Neural cell (in vitro differentiated cells): ENCODE measurements around the gene MAML2.

Experiments used
- CTCF ChIP-seq: fragments of 450-650 bp; IDR thresholded peaks from 2 replicates; pipeline ENCODE4 v1.5.1; 2014; ENCODE audit warnings: antibody characterized with exemption, mild to moderate bottlenecking, moderate library complexity; ENCODE audit not compliant: poor library complexity, severe bottlenecking
- EZH2 ChIP-seq: fragments of 200-600, 300-800 bp; shearing (Covaris generic), sonication (generic); IDR thresholded peaks from 2 replicates; pipeline ENCODE4 v1.6.1; 2014; ENCODE audit warnings: antibody characterized with exemption, low read length, borderline replicate concordance, mild to moderate bottlenecking; ENCODE audit not compliant: insufficient read depth, poor library complexity, severe bottlenecking
- MXI1 ChIP-seq: fragments of 450-650 bp; conservative IDR thresholded peaks from 2 replicates; pipeline ENCODE4 v1.6.1; 2014; ENCODE audit warnings: antibody characterized with exemption, mild to moderate bottlenecking; ENCODE audit not compliant: poor library complexity, severe bottlenecking
- POLR2AphosphoS5 ChIP-seq: IDR thresholded peaks from 2 replicates; pipeline ENCODE4 v1.6.1; 2012
- REST ChIP-seq: IDR thresholded peaks from 2 replicates; pipeline ENCODE4 v1.6.1; 2012; ENCODE audit warnings: borderline replicate concordance
- TAF1 ChIP-seq: IDR thresholded peaks from 2 replicates; pipeline ENCODE4 v1.6.1; 2012; ENCODE audit warnings: low read depth

- no peak for TF ChIP-seq MXI1
- TF ChIP-seq EZH2: no peak
- no peak for TF ChIP-seq TAF1
- no peak for TF ChIP-seq REST
- no peak for TF ChIP-seq CTCF
- TF ChIP-seq POLR2AphosphoS5: no peak
Observed at GRCh38 chr11:96263238-96263763, 79.7 kb downstream of the MAML2 start.
